Measurements from ENCODE around the gene POU2AF2.
"Not testable (repeated sequence)": the region's sequence is repeated elsewhere in the genome, so short reads cannot be mapped to it uniquely, and the experiment has no call there.

Gene POU2AF2, protein sequence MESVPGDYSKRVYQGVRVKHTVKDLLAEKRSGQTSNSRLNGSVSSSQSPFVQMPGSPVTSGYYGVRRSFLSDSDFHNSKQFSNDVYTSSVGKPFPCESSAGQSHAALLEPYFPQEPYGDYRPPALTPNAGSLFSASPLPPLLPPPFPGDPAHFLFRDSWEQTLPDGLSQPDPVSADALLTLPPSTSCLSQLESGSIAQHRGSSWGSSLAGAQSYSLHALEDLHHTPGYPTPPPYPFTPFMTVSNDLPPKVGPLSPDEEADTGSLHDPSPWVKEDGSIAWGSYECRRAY

DNA sequence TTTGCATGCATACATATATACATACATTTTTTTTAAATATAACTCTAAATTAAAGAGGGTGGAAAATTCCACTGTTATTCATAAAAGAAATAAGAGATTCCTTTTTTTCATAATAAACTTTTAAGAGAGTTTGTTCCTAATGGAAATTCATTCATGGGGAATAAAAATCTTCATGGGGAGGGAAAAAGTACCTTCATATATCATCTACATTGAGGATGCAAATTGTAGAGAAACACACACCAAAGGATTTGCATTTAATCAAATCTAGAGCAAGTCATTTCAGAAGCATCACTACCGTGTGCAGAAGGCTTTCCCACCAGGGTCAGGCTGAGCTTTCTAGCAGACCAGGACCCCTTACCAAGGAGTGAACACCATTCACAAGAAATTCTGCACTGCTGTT is at the start of gene POU2AF2:
Gene POU2AF2 (plus strand): TSS at position 301 of the 400 bp plus-strand sequence. CDS start 129 bp downstream, outside the sequence.
- DNase-seq: no peak

DNA sequence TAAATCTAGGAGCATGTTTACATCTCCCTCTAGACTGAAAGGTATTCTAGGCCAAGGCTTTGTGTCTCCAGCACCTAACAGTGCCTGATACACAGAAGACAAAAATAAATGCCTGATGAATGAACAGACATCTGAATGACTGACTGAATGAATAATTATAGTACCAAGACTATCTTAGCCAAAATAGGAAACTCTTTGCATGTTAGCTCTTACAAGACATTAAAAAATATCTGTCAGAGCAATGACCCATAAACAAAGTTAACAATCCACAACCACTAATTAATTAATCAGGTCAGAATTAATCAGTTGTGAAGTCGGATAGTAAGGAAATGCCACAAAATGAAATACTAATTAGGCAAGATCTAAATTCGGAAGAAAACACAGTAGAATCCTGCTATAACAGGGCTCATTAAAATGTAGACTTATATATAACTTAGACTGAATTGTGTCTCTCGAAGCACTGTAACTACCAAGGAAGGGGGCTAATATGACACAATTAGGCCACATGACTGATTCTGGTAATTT is 45.5 kb upstream of the POU2AF2 start:
- no peak for DNase-seq

DNA sequence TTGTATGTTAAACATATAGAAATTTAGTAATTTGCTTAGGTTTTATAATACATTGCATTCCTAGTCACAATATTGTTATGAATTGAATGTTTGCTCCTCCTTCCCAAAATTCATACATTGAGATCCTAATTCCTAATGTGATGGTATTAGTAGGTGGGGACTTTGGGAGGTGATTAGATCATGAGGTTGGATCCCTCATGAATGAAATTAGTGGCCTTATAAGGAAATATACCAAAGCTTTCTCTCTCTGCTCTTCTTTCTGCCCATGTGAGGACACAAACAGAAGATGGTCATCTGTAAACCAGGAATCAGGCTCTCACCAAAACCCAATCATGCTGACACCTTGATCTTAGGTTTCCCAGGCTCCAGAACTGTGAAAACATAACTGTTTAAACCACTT is 41.3 kb upstream of the POU2AF2 start:
- DNase-seq: no peak

DNA sequence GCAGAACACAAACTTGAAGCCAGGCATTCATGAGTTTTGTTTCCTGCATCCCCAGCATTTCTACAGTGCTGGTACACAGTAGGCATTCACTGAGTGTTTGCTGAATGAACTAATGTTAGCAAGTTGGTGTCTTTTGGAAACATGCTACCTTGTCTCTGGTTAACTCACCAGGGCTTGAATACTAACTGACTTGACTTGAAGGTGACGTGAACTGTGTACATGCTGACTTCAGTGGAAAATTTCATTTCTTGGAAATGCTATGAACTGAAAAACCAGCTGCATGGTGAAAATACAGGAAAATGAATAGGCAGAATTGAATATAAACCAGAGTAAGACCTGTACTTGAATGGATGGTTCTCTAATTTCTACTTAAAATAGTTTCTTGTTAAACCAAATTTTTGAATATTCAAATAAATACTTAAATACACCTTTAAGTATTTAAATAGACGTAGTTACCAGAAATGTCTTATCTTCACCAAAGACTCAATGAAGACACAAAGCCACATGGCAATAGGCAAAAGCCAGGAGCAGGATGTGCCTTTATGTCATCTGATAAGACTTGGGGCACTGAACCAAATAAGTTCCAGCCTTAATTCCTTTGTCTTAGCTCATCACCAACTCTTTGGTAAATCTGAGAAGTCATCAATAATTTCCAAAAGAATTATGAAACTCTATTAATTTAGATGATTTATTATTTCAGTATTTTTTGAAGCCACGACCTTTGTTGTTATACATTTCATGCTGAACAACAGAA is 39.7 kb upstream of the POU2AF2 start:
- no peak for DNase-seq

DNA sequence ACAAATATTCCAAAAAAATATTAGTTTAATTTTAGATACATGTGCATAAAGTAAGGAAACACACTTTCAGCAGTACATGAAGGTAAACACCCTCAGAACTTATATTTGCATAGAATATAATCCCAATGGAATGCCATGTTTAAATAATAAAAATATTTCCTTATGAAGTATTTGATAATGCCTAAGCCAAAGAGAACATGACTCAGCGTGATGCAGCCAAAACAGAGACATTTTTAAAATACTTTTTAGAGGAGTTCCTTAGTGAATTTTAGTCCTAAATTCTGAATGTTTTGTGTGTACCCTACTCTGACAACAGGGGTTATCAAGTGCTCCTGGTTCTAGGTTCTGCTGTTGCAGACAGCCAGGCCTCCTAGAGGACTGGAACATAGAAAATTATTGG is 39.1 kb upstream of the POU2AF2 start:
- DNase-seq: no peak

DNA sequence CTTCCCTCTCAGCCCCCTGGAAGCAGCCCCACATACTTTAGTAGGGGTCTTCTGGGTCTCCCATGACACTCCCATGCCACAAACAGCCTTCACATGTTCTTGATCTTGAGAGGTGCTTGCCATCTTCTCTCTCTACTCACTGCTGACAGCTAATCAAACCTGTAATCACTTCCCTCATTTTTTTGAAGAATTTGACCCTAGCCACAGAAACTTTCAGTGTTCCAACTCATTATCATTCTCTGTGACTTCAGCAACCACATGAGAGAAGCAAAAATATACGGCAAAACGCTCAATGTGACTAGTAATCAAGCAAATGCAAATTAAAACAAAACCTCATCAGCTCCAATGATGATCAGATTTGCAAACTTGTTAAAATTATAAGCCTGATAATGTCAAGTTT is 38.3 kb upstream of the POU2AF2 start:
- no peak for DNase-seq

DNA sequence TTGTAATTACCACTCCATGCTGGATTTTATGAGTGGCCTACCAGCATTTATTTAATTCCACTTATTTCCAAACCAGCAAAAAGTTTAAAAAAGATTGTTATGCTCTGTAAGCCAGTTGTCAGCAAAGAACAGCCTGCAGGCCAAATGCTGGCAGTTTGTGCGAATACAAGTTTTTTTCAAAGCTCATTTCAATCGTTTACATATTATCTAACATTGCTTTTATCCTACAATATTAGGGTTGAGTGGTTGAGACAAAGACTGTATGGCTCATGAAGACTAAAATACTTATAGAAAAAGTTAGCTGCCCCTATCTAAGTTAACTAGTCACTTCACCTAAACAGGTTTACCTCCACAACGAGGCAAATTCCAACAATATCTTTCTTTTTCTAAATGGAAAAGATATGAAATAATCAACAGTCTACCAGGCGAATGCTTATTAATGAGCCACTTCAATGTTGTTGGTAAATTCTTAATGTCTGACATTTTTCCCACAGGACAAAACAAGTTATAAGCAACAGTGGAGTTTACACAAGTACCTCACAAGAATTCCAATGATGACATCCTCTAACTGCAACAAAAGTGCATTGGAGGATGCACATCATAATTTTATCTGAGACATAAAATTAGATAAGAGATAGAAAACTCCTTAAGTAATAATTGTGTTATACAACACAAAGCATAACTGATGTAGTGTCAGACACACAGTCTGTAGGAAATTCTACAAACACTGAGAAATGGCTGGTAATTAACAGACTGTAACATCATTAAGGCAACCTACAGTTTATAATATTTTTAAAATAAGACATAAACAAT is 35.8 kb upstream of the POU2AF2 start:
- no peak for DNase-seq

DNA sequence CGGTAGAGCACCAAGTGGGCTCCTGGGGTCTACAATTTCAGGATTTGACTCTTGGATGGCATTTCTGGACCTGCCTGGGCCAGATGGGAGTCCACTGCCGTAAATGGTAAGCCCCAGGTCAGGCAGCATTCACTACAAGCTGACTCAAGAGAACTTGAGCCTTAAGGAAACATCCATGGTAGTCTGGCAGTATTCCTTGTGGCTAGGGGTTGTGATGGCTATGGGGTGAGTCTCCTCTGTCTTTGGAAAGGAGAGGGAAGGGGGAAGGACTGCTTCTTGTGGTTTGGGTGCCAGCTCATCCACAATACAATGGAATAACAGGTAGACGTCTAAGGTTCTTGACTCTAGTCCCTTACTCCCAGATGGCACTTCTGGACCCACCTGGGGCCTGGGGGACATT is 32.3 kb upstream of the POU2AF2 start:
- DNase-seq: no peak

DNA sequence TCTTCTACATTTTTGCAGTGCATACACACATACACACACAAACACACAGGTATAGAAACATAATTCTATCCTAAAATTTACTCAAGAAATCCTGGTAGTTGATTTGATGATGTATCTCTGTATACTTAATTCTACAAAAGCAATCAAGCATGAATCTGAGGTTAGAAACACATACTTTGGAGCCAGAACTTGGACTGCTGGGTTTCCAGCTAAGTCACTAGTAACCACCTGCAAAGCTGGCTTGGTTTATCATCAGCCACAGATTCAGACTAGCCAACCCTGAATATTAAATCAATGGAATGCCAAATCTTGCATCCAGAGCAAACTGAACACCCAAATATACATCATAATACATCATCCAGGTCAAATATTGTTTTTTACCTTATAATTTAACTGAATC is 24.8 kb upstream of the POU2AF2 start:
- no peak for DNase-seq

DNA sequence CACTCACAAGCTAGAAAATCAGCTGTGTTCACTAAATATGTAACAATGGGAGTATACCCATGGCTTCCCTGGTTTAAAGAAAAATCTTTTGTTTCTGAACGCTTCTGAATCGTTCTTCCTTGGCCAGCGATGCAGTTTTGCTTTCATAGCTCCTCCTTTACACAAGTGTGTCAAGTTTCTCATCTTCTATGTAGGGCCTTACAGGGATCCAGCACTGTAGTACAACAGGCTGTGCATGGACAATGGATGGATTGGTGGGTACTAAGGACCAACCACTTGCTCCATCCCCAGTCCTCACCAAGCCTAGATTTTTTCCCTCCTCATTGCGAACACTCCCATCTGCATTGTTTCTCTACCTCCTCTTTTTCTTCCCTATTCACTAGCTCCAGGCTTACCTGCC is 24.3 kb upstream of the POU2AF2 start:
- no peak for DNase-seq

DNA sequence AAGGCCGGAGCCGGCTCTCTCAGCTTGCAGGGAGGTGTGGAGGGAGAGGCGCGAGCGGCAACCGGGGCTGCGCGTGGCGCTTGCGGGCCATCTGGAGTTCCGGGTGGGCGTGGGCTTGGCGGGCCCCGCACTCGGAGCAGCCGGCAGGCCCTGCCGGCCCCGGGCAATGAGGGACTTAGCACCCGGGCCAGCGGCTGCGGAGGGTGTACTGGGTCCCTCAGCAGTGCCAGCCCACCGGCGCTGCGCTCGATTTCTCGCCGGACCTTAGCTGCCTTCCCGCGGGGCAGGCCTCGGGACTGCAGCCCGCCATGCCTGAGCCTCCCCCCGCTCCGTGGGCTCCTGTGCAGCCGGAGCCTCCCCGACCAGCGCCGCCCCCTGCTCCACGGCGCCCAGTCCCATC is 23.6 kb upstream of the POU2AF2 start:
- DNase-seq: not testable (repeated sequence)

DNA sequence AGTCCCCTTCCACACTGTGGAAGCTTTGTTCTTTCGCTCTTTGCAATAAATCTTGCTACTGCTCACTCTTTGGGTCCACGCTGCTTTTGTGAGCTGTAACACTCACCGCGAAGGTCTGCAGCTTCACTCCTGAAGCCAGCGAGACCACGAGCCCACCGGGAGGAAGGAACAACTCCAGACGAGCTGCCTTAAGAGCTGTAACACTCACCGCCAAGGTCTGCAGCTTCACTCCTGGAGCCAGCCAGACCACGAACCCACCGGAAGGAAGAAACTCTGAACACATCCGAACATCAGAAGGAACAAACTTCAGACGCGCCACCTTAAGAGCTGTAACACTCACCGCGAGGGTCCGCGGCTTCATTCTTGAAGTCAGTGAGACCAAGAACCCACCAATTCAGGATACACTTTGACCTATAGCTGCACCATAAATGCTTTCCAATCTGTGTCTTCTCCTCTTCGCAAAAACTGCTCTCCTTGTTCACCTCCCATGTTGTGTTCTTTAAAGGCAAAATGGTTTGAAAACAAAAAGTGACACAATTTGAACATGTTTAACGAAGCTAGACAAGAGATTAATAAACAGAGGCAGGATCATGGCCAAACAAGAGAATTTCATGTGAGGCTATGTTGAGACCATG is 22.6 kb upstream of the POU2AF2 start:
- not testable (repeated sequence) for DNase-seq

DNA sequence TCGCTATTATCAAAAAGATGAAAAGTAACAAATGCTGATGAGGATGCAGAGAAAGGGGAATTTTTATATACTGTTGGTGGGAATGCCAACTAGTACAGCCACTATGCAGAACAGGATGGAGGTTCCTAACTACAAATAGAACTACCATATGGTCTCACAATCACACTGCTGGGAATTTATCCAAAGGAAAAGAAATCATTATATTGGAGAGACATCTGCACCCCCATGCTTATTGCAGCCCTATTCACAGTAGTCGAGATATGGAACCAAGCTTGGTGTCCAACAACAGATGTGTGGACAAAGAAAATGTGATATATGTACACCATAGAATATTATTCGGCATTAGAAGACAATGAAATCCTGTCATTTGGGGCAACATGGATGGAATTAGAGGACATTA is 19.6 kb upstream of the POU2AF2 start:
- no peak for DNase-seq

DNA sequence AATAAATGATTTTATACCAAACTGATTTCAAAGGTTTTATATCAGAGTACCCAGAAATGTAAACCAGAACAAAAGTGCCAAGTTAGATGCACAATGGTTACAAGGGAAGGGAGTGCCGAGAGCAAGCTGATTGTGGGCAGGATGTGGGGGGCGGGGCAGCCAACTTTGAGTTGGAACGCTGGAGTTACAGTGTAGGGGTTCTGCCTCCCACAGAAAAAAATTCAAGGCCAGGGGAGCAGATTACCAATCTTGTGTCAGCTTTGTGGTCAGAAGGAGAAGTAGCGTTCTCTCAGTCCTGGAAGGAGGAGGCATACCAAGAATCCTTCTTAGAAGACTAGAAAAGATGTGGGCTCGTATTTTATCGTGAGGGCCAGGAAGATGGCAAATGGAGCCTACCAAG is 15.9 kb upstream of the POU2AF2 start:
- no peak for DNase-seq

DNA sequence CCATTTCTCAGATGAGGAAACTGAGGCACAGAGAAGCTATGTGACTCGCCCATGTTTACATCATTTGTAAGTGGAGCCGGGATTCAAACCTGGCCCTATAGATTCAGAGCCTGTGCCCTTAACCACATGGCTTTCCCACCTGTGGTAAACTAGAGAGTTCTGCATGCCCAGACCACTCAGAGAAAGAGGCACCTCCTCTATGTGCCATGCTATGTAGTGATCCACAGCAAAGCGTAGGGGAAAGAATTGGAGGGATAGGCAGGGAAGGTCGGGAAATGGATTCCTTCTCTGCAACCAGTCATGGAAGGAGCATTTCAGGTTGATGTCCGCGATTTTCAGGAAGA is 15.4 kb upstream of the POU2AF2 start:
- no peak for DNase-seq

DNA sequence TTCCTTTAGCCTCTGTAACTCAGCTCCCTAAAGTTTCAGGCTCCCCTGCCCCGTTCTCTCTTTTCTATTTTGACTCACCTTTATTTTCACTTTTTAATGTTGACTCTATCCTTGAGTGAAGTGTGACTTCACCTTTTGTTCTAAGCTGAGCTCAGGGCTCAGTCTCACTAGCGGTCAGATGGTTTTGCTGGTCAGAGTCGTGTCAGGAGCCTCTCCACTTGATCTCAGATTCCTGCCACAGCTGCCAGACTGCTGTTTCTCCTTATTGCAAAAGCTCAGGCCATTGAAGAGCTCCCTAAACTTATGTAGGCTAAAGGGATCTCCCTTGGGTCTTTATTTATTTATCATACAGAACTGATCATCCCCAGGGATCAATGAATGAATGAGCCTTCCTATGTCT is 13.7 kb upstream of the POU2AF2 start:
- DNase-seq: no peak

DNA sequence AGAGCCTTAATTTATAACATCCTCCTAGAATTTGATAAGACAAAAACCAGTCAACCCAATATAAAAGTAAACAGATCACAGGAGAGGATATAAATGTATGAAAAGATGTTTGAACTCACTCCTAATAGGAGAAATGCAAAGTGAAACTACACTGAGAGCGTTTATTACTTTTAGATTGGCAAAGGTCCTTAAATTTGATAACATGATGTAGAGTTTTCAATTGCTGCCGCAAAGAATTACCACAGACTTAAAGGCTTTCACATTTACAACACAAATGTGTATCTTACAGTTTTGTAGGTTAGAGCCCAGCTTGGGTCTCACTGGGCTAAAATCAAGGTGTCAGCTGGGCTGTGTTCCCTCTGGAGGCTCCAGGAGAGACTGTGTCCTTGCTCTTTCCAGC is 9.1 kb upstream of the POU2AF2 start:
- no peak for DNase-seq

DNA sequence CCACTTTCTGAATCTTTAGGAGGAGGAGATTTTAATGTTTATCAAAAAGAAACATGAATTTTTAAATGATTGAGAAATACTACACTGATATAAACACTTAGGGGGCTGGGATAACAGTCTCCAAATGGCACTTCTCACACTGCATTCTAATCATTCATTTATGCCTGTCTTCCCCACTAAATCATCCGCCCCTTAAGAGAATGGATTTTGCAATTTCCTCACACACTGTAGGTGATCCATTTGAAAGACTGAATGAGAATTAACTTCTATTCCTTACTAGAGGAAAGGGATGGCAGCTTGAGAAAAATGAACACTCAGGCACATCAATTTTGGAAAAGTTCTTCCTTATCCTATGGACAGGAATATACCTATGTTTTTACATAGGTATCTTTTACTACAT is 7.6 kb upstream of the POU2AF2 start:
- no peak for DNase-seq

DNA sequence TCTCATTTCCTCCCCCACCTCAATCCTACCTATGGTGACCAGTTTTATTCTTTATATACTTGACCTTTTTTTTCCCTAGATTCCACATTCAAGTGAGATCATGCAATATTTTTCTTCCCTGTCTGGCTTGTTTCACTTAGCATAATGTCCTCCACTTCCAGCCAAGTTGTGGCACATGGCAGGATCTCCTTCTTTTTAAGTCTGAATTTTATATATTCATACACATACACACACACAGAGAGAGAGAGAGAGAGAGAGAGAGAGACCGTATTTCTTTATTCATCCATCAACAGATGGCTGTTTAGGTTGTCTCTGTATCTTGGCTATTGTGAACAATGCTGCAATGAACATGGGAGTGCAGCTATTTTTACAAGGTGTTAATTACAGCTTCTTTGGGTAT is 1.4 kb downstream of the POU2AF2 start:
- no peak for DNase-seq

DNA sequence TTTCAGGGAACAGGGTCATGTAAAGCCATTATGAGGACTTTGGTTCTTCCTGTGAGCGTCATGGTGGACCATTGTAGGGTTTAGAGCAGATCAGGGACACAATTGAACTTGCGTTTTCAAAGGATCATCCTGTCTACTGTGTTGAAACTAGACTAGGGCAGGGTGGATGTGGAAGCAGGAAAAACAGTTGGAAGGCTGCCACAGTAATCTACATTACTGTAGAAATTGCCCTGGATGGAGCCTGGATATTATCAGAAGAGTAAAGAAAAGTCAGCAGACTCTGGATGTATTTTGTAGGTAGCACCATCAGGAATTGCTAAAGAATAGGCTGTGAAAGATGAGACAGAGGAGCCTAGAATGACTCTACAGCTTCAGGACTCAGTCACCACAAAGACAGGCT is 5.4 kb downstream of the POU2AF2 start:
- no peak for DNase-seq

DNA sequence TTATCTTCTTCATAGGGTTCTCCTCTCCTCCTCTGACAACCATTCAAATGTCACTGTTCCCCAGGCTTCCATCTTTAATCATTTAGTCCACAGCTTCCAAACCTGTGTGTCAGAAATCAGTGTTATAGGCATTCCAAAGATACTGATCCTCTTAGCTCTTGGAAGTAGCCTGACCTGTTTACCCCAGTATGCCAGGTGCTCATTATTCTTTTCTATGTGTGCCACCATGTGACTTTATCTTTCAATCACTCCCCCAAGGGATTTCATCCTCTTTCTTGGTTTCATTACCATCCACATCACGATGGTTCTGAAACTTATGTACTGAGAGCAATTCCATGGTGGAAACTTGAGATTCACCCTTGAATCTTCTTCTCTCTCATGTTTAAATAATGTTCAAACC is 7.6 kb downstream of the POU2AF2 start:
- no peak for DNase-seq

DNA sequence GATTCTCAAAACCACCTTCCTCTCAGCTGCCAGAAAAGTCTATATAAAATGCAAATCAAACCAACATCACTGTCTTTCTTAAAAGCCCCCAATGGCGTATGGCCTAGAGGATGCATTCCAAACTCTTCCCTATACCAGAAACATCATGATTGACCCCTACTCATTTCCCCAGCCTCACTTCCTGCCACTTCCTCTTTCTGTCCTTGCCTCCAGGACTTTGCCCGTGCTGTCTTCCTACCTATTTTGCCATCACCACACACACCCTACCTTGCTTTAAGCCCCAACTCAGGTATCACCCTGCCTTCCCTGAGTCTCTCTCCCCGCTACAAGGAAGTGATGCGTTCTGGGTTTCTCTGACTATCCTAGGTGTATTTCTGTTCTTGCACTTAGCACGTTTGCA is 8.1 kb downstream of the POU2AF2 start:
- no peak for DNase-seq

DNA sequence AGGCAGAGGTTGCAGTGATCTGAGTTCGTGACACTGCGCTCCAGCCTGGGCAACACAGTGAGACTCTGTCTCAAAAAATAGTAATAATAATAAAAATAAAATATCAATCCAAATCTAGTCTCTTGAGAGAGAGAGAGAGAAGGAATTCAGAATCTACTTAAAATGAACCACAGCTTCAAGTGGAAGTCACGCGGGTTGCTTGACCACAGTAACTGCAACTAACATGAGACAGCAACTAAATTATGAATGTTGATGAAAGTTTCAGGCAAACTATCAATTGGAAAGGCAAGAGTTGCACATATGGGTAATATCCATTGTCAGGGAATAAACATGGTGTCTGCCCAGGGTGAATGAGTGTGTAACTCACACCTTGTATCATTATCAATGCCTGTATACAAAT is 12.5 kb downstream of the POU2AF2 start:
- no peak for DNase-seq
